Kidney (tissue), 14 donors: ENCODE measurements around the gene CHST3. TPM values are rescaled to one million over a fixed set of nuclear protein-coding genes. Genes with fewer than 3 reads are reported as not detected.
A peak's percentile ranks its signal among the peaks of the same experiment; 100 is the strongest.

Experiments used
- DNase-seq, 5 donors: peaks; one replicate each; pipeline ENCODE4 v3.0.0-alpha.2; 2013 to 2020
- FAIRE-seq: peaks from 2 replicates; lab custom pipeline; 2012; peaks lifted over from hg19 to GRCh38; lab: Jason Lieb, UNC
- H3K27ac ChIP-seq, 2 donors: one replicate each; pipeline ENCODE4 v1.7.0; 2013; ENCODE audit warnings: low read depth in 2 of 2, low read length in 2 of 2, inconsistent platforms in 1 of 2
- H3K27me3 ChIP-seq: one replicate; pipeline ENCODE4 v1.7.1; 2013; ENCODE audit warnings: low read length, inconsistent platforms; ENCODE audit not compliant: control insufficient read depth, insufficient read depth
- H3K36me3 ChIP-seq, 3 donors: one replicate each; pipeline versions ENCODE4 v1.7.0 to v1.7.1; 2013; ENCODE audit warnings: low read length in 3 of 3, control low read depth in 1 of 3, inconsistent platforms in 1 of 3; ENCODE audit not compliant: insufficient read depth in 3 of 3, control insufficient read depth in 2 of 3
- H3K4me1 ChIP-seq, 3 donors: one replicate each; pipeline versions ENCODE4 v1.7.0 to v1.7.1; 2013; ENCODE audit warnings: low read length in 3 of 3, inconsistent platforms in 1 of 3, low read depth in 1 of 3; ENCODE audit not compliant: control insufficient read depth in 2 of 3, insufficient read depth in 2 of 3
- H3K4me3 ChIP-seq, 3 donors: one replicate each; pipeline versions ENCODE4 v1.7.0 to v1.8.1; 2013; ENCODE audit warnings: low read length in 3 of 3, control low read depth in 1 of 3, inconsistent platforms in 1 of 3
- H3K9ac ChIP-seq, 3 donors: one replicate each; pipeline versions ENCODE4 v1.7.0 to v1.7.1; 2013; ENCODE audit warnings: low read length in 3 of 3, control low read depth in 1 of 3, inconsistent platforms in 1 of 3
- H3K9me3 ChIP-seq, 3 donors: one replicate each; pipeline versions ENCODE4 v1.7.0 to v1.7.1; 2013; ENCODE audit warnings: low read length in 3 of 3, control low read depth in 1 of 3, inconsistent platforms in 1 of 3; ENCODE audit not compliant: control insufficient read depth in 2 of 3, insufficient read depth in 1 of 3
- CTCF ChIP-seq: IDR thresholded peaks from 3 replicates; pipeline ENCODE4 v1.5.1; 2012; ENCODE audit warnings: mild to moderate bottlenecking, moderate library complexity, borderline replicate concordance; ENCODE audit not compliant: insufficient read depth; ENCODE audit errors: extremely low read depth
- intact Hi-C: fragments of 100-400 bp; cut with DNase I; formaldehyde crosslinking; loops from one replicate; pipeline ENCODE4 v1.11.1; 2022
- polyA plus RNA-seq: library from polyadenylated mRNA; stranded (reverse); fragments of 350-450 nt; fragmentation: Illumina TruSeq; extraction: RNeasy Lipid Tissue Mini Kit (QIAGEN cat#74804); gene quantifications from one replicate; pipeline ENCODE4 v1.2.3, GENCODE V29; 2014; ENCODE audit warnings: low read depth, low replicate concordance; ENCODE audit not compliant: insufficient read depth
- total RNA-seq: library from RNA; stranded (reverse); fragmentation: NEBNext Ultra II Directional; extraction: Animal tissue kit (Norgen Biotek cat#: 25700); gene quantifications from one replicate; pipeline ENCODE4 v1.2.1, GENCODE V29; 2021
- donor health status: control.
- donor health status: control.
- donor health status: control.
- donor health status: control.
- donor health status: control.
- donor health status: DM: yes; HTN: yes; CAD: no.
- donor health status: Normal renal cell carcinoma (clear cell type).

The CHST3 gene
- total and polyA plus RNA-seq, 2 donors from 2014 or later: 9.1 to 31.5 TPM

DNA sequence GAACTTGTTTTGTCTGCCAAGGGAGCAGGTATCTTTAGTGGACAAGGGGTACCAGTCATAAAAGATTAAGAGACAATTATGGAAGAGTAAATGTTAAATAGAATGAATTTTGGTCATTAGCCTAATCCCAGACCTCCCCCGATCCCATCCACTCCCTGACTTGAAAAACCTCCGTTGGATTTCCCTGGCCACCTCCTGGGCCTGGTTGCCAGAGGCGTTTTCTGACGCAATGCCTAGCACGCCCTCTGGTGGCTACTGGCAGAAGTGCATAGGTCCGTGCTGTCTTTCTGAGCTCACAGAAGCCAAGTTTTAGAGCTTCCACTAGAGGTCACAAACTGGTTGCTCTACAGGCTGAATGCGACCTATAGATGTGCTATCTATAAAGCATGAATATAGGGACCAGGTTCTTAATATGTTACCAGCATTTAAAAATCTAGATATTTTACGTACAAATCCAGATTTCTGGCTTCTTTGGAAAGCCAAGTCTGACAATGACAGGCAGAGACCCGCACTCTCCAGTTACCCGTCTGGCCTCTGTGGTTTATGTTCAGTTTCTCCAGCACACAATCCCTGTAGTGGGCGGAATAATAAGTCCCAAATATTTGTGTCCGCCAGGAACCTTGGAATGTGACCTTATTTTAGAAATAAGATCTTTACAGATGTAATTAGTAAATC, 84.4 kb downstream of the CHST3 start:
- FAIRE-seq: peak; percentile 95
- intact Hi-C loops: no loop called here

GRCh38 chr10:72049472-72049871, 85.3 kb downstream of the CHST3 start:
- H3K36me3 ChIP-seq: no peaks in the 10 kb centered on the region
- DNase-seq (no peak), FAIRE-seq (no peak)
- peaks cover 0 to under 1% (median 0%) of the 10 kb centered on the region in 3 donors for H3K4me1 ChIP-seq
- H3K27ac ChIP-seq: no peak overlapping the region
- H3K9me3 ChIP-seq: no peaks in the 10 kb centered on the region
- no peak overlapping the region for H3K4me3 ChIP-seq
- TF ChIP-seq CTCF: no peak
- no peaks in the 10 kb centered on the region for H3K27me3 ChIP-seq
- intact Hi-C loops: no loop called here
- no peak overlapping the region for H3K9ac ChIP-seq

More for the DNA sequence above, 84.4 kb downstream of the CHST3 start:
- peak; percentile 92 to 97 (median 95) for DNase-seq
- Histone ChIP-seq H3K9me3 (no peaks in the 10 kb centered on the region), H3K9ac (no peak overlapping the region), H3K4me1 (peaks cover 0 to 3% (median 0%) of the 10 kb centered on the region in 3 donors), H3K27me3 (no peaks in the 10 kb centered on the region), H3K4me3 (no peak overlapping the region), H3K36me3 (no peaks in the 10 kb centered on the region), H3K27ac (no peak overlapping the region)
- TF ChIP-seq CTCF: peak; percentile 100

DNA sequence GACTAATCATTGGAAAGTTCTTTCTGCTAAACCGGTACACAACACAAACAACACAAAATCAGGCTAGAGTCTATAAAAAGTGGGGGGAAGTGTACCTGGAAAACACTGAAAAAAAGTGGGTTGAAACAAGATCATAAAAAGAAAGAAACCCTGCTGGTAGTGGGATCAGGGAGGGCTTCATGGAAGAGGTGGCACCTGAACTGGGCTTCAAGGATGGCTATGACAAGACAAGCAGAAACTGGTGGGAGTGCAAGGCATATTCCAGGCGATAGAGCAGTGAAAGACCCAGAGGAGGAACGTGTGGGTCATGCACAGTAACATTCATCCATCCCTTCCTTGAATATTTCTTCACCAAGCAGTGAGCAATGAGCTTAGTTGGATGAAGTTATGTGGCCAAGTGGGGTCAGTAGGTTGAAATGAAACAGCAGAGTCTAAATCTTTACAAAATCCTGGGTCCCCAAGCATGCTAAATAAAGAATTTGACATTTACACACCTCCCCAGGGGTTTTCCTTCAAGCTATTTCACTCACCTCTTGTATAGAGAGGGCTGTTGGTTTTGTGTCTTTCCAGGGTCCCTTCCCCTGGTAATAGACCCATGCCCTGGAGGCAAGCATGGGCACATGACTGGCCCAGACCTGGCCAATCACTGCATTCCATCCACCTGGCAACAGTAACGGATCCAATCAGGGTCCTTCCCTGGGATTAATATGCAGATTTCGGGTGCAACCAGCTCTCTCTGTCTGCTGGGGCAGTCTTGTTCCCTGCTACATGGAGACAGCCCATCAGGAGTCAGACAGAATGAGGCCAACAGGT, 86.0 kb downstream of the CHST3 start:
- no peaks in the 10 kb centered on the region for H3K4me1 ChIP-seq
- no peak for TF ChIP-seq CTCF
- H3K4me3 ChIP-seq: no peak overlapping the region
- H3K27me3 ChIP-seq: no peaks in the 10 kb centered on the region
- FAIRE-seq (no peak), DNase-seq (no peak)
- no peak overlapping the region for H3K9ac ChIP-seq
- intact Hi-C loops: loop anchor here (5.0 kb wide), 1 partner anchor 172 kb away; no protein-coding TSS in a partner anchor
- H3K9me3 ChIP-seq: no peaks in the 10 kb centered on the region
- no peak overlapping the region for H3K27ac ChIP-seq
- no peaks in the 10 kb centered on the region for H3K36me3 ChIP-seq
